Measurements from ENCODE around the gene PRRX1. TPM values are rescaled to one million over a fixed set of nuclear protein-coding genes. Genes with fewer than 3 reads are reported as not detected.

PRRX1 gene
- total RNA-seq, 8 experiments from 2014 or later = 0.11 to 93.4 (median 1.00) TPM

GRCh38 chr1:170698301-170699275 lies 34.7 kb downstream of the PRRX1 start:
- peak; percentile 30 to 89 (median 82) for ATAC-seq (replicated peaks in 6 of 8)
- in situ Hi-C loops (cut with MboI; ENCODE audit: low pct_unique_long_range_greater_than_20kb in 2 of 9, low sequenced_read_pairs in 9 of 9, unreplicated experiment in 9 of 9) = loop anchor here in 2 of 9 experiments (25.0 kb wide), 1 partner anchor 189 kb away; no protein-coding TSS in a partner anchor
- Histone ChIP-seq H3K27ac (no peak overlapping the region), H3K4me3 (no peak overlapping the region), H3K4me1 (replicated peaks in 1 of 2) (peaks cover 10 to 13% of the 10 kb centered on the region in 2 donors)
- 0 to 100% (median 61%) methylated on average over 2 to 10 of the region's 11 CpGs for WGBS, 10 experiments

GRCh38 chr1:170699696-170700095 lies 35.8 kb downstream of the PRRX1 start:
- no peak for ATAC-seq (replicated peaks in 6 of 8)
- Histone ChIP-seq H3K4me1 (replicated peaks in 1 of 2) (peaks cover 10 to 13% of the 10 kb centered on the region in 2 donors), H3K27ac (no peak overlapping the region), H3K4me3 (no peak overlapping the region)
- in situ Hi-C loops (cut with MboI; ENCODE audit: low pct_unique_long_range_greater_than_20kb in 2 of 9, low sequenced_read_pairs in 9 of 9, unreplicated experiment in 9 of 9) = loop anchor here in 2 of 9 experiments (25.0 kb wide), 2 partner anchors 188 to 388 kb away; partner anchors contain the start of gene FMO3 (in 1 of the 2)
- WGBS, 10 experiments = 81 to 100% (median 92%) methylated on average over 1 to 7 of the region's 8 CpGs; no CpG with 5 or more reads in 4 of the 10 experiments

- Histone ChIP-seq H3K4me1 (replicated peaks in 1 of 2) (peaks cover 10 to 13% of the 10 kb centered on the region in 2 donors), H3K4me3 (no peak overlapping the region), H3K27ac (no peak overlapping the region)
- in situ Hi-C loops (cut with MboI; ENCODE audit: low pct_unique_long_range_greater_than_20kb in 2 of 9, low sequenced_read_pairs in 9 of 9, unreplicated experiment in 9 of 9) = loop anchor here in 1 of 9 experiments (25.0 kb wide), 1 partner anchor 386 kb away; the partner anchor contains the start of gene FMO3
- ATAC-seq (replicated peaks in 6 of 8) = peak in 1 of 8 experiments; percentile 49
- WGBS, 10 experiments = 45 to 100% (median 100%) methylated on average over 1 of the region's 1 CpG; no CpG with 5 or more reads in 3 of the 10 experiments
Observed at GRCh38 chr1:170700842-170701615, 37.1 kb downstream of the PRRX1 start.

GRCh38 chr1:170701962-170702361 lies 38.0 kb downstream of the PRRX1 start:
- 80 to 96% (median 90%) methylated on average over 1 to 12 of the region's 12 CpGs; no CpG with 5 or more reads in 1 of the 10 experiments for WGBS, 10 experiments
- no peak for ATAC-seq (replicated peaks in 6 of 8)
- no peak overlapping the region for H3K27ac ChIP-seq
- H3K4me3 ChIP-seq = no peak overlapping the region
- in situ Hi-C loops (cut with MboI; ENCODE audit: low pct_unique_long_range_greater_than_20kb in 2 of 9, low sequenced_read_pairs in 9 of 9, unreplicated experiment in 9 of 9) = loop anchor here in 1 of 9 experiments (25.0 kb wide), 1 partner anchor 385 kb away; the partner anchor contains the start of gene FMO3
- peaks cover 10 to 13% of the 10 kb centered on the region in 2 donors for H3K4me1 ChIP-seq (replicated peaks in 1 of 2)

GRCh38 chr1:170703591-170703990 lies 39.7 kb downstream of the PRRX1 start:
- 74 to 100% (median 90%) methylated on average over 1 to 2 of the region's 2 CpGs for WGBS, 10 experiments
- in situ Hi-C loops (cut with MboI; ENCODE audit: low pct_unique_long_range_greater_than_20kb in 2 of 9, low sequenced_read_pairs in 9 of 9, unreplicated experiment in 9 of 9) = loop anchor here in 1 of 9 experiments (25.0 kb wide), 1 partner anchor 384 kb away; the partner anchor contains the start of gene FMO3

GRCh38 chr1:170704256-170704655 lies 40.3 kb downstream of the PRRX1 start:
- 61 to 100% (median 78%) methylated on average over 2 to 3 of the region's 3 CpGs for WGBS, 10 experiments
- Histone ChIP-seq H3K27ac (no peak overlapping the region), H3K4me3 (no peak overlapping the region), H3K4me1 (replicated peaks in 1 of 2) (peaks cover 3 to 4% of the 10 kb centered on the region in 2 donors)
- no peak for ATAC-seq (replicated peaks in 6 of 8)
- in situ Hi-C loops (cut with MboI; ENCODE audit: low pct_unique_long_range_greater_than_20kb in 2 of 9, low sequenced_read_pairs in 9 of 9, unreplicated experiment in 9 of 9) = loop anchor here in 1 of 9 experiments (25.0 kb wide), 1 partner anchor 383 kb away; the partner anchor contains the start of gene FMO3

More at GRCh38 chr1:170703591-170703990, 39.7 kb downstream of the PRRX1 start:
- Histone ChIP-seq H3K4me1 (replicated peaks in 1 of 2) (peaks cover 6 to 10% of the 10 kb centered on the region in 2 donors), H3K4me3 (no peak overlapping the region), H3K27ac (no peak overlapping the region)
- ATAC-seq (replicated peaks in 6 of 8) = no peak

GRCh38 chr1:170705981-170706380 lies 42.0 kb downstream of the PRRX1 start:
- no peak for ATAC-seq (replicated peaks in 6 of 8)
- H3K27ac ChIP-seq = no peak overlapping the region
- in situ Hi-C loops (cut with MboI; ENCODE audit: low pct_unique_long_range_greater_than_20kb in 2 of 9, low sequenced_read_pairs in 9 of 9, unreplicated experiment in 9 of 9) = loop anchor here in 1 of 9 experiments (25.0 kb wide), 1 partner anchor 381 kb away; the partner anchor contains the start of gene FMO3
- H3K4me3 ChIP-seq = no peak overlapping the region
- H3K4me1 ChIP-seq (replicated peaks in 1 of 2) = no peaks in the 10 kb centered on the region

GRCh38 chr1:170707117-170707516 lies 43.2 kb downstream of the PRRX1 start:
- no peak overlapping the region for H3K27ac ChIP-seq
- H3K4me3 ChIP-seq = no peak overlapping the region
- H3K4me1 ChIP-seq (replicated peaks in 1 of 2) = no peaks in the 10 kb centered on the region
- in situ Hi-C loops (cut with MboI; ENCODE audit: low pct_unique_long_range_greater_than_20kb in 2 of 9, low sequenced_read_pairs in 9 of 9, unreplicated experiment in 9 of 9) = loop anchor here in 1 of 9 experiments (25.0 kb wide), 1 partner anchor 380 kb away; the partner anchor contains the start of gene FMO3
- ATAC-seq (replicated peaks in 6 of 8) = no peak

GRCh38 chr1:170707959-170708655 lies 44.2 kb downstream of the PRRX1 start:
- peak in 7 of 8 experiments; percentile 27 to 99 (median 86) for ATAC-seq (replicated peaks in 6 of 8)
- in situ Hi-C loops (cut with MboI; ENCODE audit: low pct_unique_long_range_greater_than_20kb in 2 of 9, low sequenced_read_pairs in 9 of 9, unreplicated experiment in 9 of 9) = loop anchor here in 1 of 9 experiments (25.0 kb wide), 1 partner anchor 379 kb away; the partner anchor contains the start of gene FMO3
- no peaks in the 10 kb centered on the region for H3K4me1 ChIP-seq (replicated peaks in 1 of 2)
- no peak overlapping the region for H3K4me3 ChIP-seq
- 0 to 92% (median 68%) methylated on average over 3 to 5 of the region's 5 CpGs; no CpG with 5 or more reads in 1 of the 10 experiments for WGBS, 10 experiments
- H3K27ac ChIP-seq = no peak overlapping the region

GRCh38 chr1:170711682-170712081 lies 47.8 kb downstream of the PRRX1 start:
- in situ Hi-C loops (cut with MboI; ENCODE audit: low pct_unique_long_range_greater_than_20kb in 2 of 9, low sequenced_read_pairs in 9 of 9, unreplicated experiment in 9 of 9) = loop anchor here in 1 of 9 experiments (25.0 kb wide), 1 partner anchor 376 kb away; the partner anchor contains the start of gene FMO3
- H3K4me1 ChIP-seq (replicated peaks in 1 of 2) = no peaks in the 10 kb centered on the region
- no peak for ATAC-seq (replicated peaks in 6 of 8)
- no peak overlapping the region for H3K4me3 ChIP-seq
- no peak overlapping the region for H3K27ac ChIP-seq

GRCh38 chr1:170714163-170714562 lies 50.2 kb downstream of the PRRX1 start:
- WGBS, 10 experiments = 52 to 100% (median 83%) methylated on average over 2 to 5 of the region's 5 CpGs; no CpG with 5 or more reads in 1 of the 10 experiments
- in situ Hi-C loops (cut with MboI; ENCODE audit: low pct_unique_long_range_greater_than_20kb in 2 of 9, low sequenced_read_pairs in 9 of 9, unreplicated experiment in 9 of 9) = loop anchor here in 1 of 9 experiments (25.0 kb wide), 1 partner anchor 373 kb away; the partner anchor contains the start of gene FMO3
- Histone ChIP-seq H3K4me1 (replicated peaks in 1 of 2) (no peaks in the 10 kb centered on the region), H3K4me3 (no peak overlapping the region), H3K27ac (no peak overlapping the region)
- no peak for ATAC-seq (replicated peaks in 6 of 8)

- H3K4me1 ChIP-seq (replicated peaks in 1 of 2) = no peaks in the 10 kb centered on the region
- H3K27ac ChIP-seq = no peak overlapping the region
- in situ Hi-C loops (cut with MboI; ENCODE audit: low pct_unique_long_range_greater_than_20kb in 2 of 9, low sequenced_read_pairs in 9 of 9, unreplicated experiment in 9 of 9) = loop anchor here in 1 of 9 experiments (25.0 kb wide), 1 partner anchor 372 kb away; the partner anchor contains the start of gene FMO3
- ATAC-seq (replicated peaks in 6 of 8) = no peak
- WGBS, 10 experiments = 0 to 100% (median 92%) methylated on average over 1 of the region's 1 CpG; no CpG with 5 or more reads in 2 of the 10 experiments
- H3K4me3 ChIP-seq = no peak overlapping the region
Observed at GRCh38 chr1:170714938-170715337, 51.0 kb downstream of the PRRX1 start.
